Fibroblast of skin of back (primary cell): ENCODE data around the gene DNHD1.

Experiments
- DNase-seq: peaks from one replicate; pipeline ENCODE4 v3.0.0-alpha.2; 2013

The DNHD1 gene

DNA sequence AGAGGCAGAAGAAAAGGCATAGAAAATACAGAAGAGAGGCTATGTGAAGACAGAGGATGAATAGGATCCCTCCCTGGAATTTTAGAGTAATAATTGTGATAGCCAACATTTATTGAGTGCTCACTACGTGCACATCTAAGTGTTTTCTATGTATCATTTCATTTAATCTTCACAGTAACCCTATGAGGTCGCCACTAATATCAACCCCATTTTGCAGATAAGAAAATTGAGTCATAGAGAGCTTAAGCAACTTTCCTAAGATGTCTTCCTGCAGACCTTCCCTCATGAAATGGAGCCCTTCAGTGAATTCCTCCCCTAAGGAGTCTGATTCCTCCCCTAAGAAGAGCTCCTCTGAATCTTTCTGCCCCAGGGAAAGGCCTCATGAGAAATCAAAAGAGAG lies 68.2 kb downstream of the DNHD1 start:
- no peak for DNase-seq

GRCh38 chr11:6565988-6566703 lies 69.1 kb downstream of the DNHD1 start:
- DNase-seq, result no peak

DNA sequence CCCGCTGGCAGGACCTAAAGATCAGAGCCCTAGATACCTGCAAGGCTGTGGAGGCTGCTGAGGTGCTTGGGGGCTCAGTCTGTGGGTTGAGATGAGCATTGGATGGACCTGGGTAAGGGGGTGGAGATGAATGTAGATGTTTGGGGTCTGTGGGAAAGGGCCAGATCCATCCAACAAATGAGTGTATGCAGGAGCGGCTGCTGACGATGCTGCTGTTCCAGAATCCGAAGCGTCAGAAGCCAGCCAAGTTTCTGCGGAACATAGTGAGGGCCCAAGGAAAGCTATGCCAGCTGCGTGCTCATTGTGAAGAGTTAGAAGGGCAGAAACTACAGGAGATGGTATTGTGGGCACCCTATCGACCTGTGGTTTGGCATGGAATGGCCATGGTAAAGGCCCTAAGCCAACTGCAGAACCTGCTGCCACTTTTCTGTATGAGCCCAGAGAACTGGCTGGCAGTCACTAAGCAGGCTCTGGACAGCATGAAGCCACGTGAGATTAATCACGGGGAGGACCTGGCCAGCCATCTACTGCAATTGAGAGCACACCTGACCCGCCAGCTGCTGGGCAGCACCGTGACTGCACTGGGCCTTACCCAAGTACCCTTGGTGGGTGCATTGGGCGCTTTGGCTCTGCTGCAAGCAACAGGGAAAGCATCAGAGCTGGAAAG lies 69.8 kb downstream of the DNHD1 start:
- no peak for DNase-seq

- no peak for DNase-seq
These were observed 70.3 kb downstream of the DNHD1 start for GRCh38 chr11:6567371-6567745.

- DNase-seq, result peak; percentile 44
These were observed 71.3 kb downstream of the DNHD1 start for GRCh38 chr11:6568191-6568918.

GRCh38 chr11:6569706-6570105 lies 72.6 kb downstream of the DNHD1 start:
- DNase-seq, result no peak

DNA sequence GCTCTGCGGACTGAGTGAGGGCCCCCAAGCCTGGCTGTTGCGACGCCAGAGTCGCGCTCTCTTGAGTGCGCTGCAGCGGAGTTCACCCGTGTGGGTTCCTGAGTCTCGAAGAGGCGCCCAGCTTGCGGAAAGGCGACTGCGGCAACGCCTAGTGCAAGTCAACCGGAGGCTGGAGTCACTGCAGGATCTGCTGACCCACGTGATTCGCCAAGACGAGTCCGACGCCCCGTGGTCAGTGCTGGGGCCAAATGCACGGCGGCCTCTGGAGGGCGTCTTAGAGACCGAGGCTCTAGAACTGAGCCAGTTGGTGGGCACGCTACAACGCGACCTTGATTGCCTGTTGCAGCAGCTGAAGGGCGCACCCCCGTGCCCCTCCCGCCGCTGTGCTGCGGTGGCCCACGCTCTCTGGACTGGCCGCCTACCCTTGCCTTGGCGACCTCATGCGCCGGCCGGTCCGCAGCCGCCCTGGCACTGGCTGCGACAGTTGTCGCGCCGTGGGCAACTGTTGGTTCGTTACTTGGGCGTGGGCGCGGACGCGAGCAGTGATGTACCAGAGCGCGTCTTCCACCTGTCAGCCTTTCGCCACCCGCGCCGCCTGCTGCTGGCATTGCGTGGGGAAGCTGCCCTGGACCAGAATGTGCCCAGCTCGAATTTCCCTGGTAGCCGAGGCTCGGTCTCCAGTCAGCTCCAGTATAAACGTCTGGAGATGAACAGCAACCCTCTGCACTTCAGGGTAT lies 73.8 kb downstream of the DNHD1 start:
- no peak for DNase-seq

DNA sequence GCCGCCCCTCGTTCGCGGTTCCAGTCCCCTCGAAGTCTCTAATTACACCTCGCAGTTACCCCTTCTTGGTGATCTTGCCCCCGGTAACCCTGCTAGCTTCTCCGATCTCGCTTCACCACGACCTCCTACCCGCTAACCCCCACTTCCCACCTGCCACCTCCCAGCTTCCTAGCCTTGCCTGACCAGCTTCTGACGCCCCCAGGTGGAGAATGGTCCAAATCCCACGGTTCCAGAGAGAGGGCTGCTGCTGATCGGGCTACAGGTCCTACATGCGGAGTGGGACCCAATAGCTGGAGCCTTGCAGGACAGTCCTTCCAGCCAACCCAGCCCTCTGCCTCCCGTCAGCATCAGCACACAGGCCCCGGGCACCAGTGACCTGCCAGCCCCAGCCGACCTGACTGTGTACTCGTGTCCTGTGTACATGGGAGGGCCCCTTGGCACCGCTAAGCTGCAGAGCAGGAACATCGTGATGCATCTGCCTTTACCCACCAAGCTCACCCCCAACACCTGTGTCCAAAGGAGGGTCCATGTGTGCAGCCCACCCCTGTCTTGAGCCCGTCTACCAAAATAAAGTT lies 74.4 kb downstream of the DNHD1 start:
- DNase-seq, result no peak

DNA sequence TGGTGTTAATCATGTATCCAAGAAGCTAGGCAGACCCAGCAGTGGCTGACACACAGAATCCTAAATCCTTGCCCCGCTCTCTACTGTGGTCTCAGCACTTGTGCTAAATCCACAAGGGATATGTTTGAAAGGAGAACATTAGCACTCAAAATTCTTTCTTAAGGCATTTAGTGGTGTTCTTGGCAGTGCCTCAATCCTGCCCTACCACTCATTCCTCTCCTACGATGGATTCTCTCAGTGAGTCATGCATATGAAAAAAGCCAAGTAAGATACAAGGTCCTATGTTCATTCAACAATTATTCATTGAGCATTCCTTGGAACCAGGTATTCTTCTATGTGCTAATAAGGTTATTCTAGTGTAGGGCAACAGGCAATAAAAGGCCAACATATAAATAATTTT lies 75.1 kb downstream of the DNHD1 start:
- DNase-seq, result peak; percentile 79

DNA sequence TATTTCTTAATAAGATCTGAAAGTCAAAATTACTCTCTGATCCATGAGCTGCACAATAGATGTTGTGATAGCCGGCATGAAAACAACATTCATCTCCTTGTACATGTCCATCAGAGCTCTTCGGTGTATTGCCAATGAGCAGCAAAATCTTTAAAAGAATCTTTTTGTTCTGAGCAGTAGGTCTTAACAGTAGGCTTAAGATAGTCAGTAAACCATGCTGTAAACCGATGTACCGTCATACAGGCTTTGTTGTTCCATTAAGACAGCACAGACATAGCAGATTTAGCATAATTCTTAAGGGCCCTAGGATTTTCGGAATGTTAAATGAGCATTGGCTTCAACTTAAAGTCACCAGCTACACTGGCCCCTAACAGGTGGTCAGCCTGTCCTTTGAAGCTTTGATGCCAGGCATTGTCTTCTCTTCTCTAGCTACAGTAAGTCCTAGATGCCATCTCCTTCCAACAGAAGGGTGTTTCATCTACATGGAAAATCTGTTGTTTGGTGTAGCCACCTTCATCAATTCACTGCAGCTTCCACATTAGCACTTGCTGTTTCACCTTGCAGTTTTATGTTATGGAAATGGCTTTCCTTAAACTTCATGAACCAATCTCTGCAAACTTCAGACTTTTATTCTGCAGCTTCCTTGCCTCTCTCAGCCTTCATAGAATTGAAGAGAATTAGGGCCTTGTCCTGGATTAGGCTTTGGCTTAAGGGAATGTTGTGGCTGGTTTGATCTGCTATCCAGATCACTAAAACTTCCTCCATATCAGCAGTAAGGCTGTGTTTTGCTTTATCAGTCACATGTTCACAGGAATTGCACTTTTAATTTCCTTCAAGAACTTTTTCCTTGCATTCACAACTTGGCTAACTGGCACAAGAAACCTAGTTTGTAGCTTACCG lies 78.0 kb downstream of the DNHD1 start:
- no peak for DNase-seq

GRCh38 chr11:6576471-6577373 lies 79.6 kb downstream of the DNHD1 start:
- peak; percentile 43 for DNase-seq

GRCh38 chr11:6578134-6578533 lies 81.1 kb downstream of the DNHD1 start:
- DNase-seq, result no peak

GRCh38 chr11:6579681-6580080 lies 82.6 kb downstream of the DNHD1 start:
- DNase-seq, result no peak

DNA sequence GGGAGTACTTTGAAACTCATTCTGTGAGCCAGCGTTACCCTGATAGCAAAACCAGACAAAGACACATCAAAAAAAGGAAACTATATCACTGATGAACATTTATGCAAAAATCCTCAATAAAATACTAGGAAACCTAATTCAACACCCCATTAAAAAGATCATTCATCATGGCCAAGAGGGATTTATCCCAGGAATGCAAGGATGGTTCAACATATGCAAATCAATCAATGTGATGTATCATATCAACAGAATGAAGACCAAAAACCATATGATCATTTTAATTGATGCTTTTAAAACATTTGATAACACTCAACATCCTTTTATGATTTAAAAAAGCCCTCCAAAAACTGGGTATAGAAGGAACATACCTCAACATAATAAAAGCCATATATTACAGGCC lies 86.5 kb downstream of the DNHD1 start:
- no peak for DNase-seq

DNA sequence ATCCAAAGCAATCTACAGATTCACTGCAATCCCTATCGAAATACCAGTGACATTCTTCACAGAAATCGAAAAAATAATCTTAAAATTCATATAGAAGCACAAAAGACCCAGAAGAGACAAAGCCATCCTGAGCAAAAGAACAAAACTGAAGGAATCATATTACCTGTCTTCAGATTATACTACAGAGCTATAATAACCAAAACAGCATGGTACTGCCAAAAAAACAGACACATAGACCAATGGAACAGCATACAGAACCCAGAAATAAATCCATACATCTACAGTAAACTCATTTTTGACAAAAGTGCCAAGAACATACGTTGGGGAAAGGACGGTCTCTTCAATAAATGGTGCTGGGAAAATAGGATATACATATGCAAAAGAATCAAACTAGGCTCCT lies 87.4 kb downstream of the DNHD1 start:
- DNase-seq, result no peak

DNA sequence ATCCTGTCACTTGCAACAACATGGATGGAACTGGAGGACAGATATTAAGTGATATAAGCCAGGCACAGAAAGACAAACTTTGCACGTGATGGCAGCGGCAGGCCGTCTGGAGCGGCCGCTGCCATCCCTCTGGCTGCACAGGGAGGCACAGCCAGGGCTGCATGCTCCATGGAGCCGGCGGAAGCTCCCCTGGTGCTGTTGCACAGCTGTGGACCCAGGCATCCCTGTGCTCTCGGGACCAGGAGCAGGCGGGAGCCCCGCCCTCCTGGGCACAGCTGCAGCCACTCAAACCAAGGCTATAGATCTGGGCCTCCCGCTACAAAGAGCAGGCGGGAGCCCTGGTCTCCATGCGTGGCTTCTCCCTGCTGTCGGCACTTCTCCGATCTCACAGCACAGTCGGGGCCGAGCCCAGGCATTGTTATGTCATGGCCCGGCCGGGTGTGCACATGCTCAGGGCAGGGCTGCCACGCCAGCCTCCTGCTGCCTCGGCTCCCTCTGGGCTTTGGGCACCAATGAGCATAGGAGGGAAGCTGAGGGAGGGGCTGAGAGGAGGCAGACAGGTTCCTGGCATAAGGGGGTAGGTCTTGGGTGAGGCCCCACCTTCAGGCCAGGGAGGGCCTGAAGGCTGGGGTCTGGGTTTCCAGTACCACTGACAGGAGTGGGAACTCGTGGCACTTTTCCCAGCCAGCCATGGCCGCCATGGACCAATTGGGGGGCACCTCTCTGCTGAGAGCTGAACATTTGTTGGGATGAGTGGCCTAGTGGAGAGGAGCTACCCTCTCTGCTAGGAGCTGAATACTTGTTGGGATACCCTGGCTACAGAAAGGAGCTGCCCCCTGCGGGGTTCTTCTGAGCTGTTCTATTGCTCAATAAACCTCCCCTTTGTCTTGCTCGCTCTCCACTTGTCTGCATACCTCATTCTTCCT lies 89.6 kb downstream of the DNHD1 start:
- DNase-seq, result peak; percentile 38

DNA sequence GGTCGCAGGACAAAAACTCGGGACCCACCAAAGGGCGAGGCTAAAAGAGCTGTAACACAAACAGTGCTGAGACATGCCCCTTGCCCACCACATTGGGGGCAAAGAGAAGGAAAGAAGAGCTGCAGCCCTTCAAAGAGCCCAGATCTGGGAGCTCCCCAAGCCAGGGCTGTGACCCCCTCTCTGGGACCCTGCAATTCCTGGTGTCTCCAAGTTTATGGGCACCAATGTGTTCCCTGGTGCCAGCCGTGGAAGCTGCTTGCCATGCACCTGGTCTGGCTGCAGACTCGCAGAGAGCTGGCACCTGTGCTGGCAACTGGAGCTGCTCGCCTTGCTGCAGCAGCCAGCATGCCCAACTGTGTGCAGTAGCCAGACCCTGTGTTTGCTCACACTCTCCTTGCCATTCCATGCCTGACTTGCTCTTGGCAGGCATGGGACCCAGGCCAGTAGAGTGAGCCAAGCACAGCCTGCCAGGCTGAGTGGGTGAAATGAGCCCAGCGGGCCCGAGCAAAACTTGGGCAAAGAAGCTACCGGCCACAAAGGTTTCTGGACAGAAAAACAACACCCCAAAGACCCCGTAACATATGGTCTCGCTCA lies 90.4 kb downstream of the DNHD1 start:
- no peak for DNase-seq

- no peak for DNase-seq
These were observed 90.9 kb downstream of the DNHD1 start for GRCh38 chr11:6588018-6588417.
